HepG2 (cell line): ENCODE results near the gene RSPRY1. TPM values are rescaled to one million over a fixed set of nuclear protein-coding genes. Genes with fewer than 3 reads are reported as not detected.

Experiments
- RORA ChIP-seq: sonication (generic); formaldehyde crosslinking; IDR thresholded peaks from 2 replicates; pipeline ENCODE4 v1.5.0; 2020; ENCODE audit warnings: mild to moderate bottlenecking, missing genetic modification reagents, moderate library complexity
- SOX5 ChIP-seq: IDR thresholded peaks from 2 replicates; pipeline ENCODE4 v1.6.1; 2016; ENCODE audit warnings: borderline replicate concordance
- ZNF333 ChIP-seq: sonication (generic); formaldehyde crosslinking; IDR thresholded peaks from 2 replicates; pipeline ENCODE4 v1.4.0; 2020; ENCODE audit warnings: mild to moderate bottlenecking, missing genetic modification reagents, borderline replicate concordance
- ZNF431 ChIP-seq: sonication (generic); formaldehyde crosslinking; IDR thresholded peaks from 2 replicates; pipeline ENCODE4 v1.9.0; 2022; ENCODE audit warnings: missing genetic modification reagents, low read depth, mild to moderate bottlenecking, borderline replicate concordance
- ZSCAN5A ChIP-seq: sonication (generic); formaldehyde crosslinking; IDR thresholded peaks from 2 replicates; pipeline ENCODE4 v1.8.0; 2022; ENCODE audit warnings: mild to moderate bottlenecking, missing genetic modification reagents, borderline replicate concordance
- polyA plus RNA-seq, 8 experiments: library from polyadenylated mRNA; depleted of rRNA in 3 of 8; stranded (reverse) in 7 of 8; unstranded in 1 of 8; fragments of >200 nt; fragmentation: Illumina TruSeq in 4 of 8; extraction: Trizol in 4 of 8; gene quantifications; 2 replicates each; pipeline versions ENCODE4 v1.2.1 to v1.2.3, GENCODE V29; 2011 to 2016; ENCODE audit warnings: low read depth in 4 of 8, missing spikeins in 1 of 8, mixed read lengths in 1 of 8; ENCODE audit not compliant: insufficient read depth in 1 of 8
- total RNA-seq, 5 experiments: library from RNA; depleted of rRNA; stranded (reverse); fragments of >200 nt; fragmentation: Illumina TruSeq; extraction: Trizol; gene quantifications; 2 replicates each; pipeline ENCODE4 v1.2.3, GENCODE V29; 2016; ENCODE audit warnings: low read depth in 1 of 5
- TF ChIP-seq, protein P1 (sequence below): sonication (generic); formaldehyde crosslinking; IDR thresholded peaks from 2 replicates; pipeline ENCODE4; 2020; ENCODE audit warnings: missing genetic modification reagents, mild to moderate bottlenecking, borderline replicate concordance
- TF ChIP-seq, protein P2 (sequence below): sonication (generic); formaldehyde crosslinking; IDR thresholded peaks from 2 replicates; pipeline ENCODE4 v1.4.0; 2020; ENCODE audit warnings: missing genetic modification reagents, mild to moderate bottlenecking, borderline replicate concordance
- TF ChIP-seq, protein P3 (sequence below): sonication (generic); formaldehyde crosslinking; IDR thresholded peaks from 2 replicates; pipeline ENCODE4 v1.4.0; 2020; ENCODE audit warnings: mild to moderate bottlenecking, missing genetic modification reagents, borderline replicate concordance
- TF ChIP-seq, protein P4 (sequence below): sonication (generic); formaldehyde crosslinking; IDR thresholded peaks from 2 replicates; pipeline ENCODE4 v1.8.0; 2022; ENCODE audit warnings: mild to moderate bottlenecking, missing genetic modification reagents; ENCODE audit not compliant: insufficient replicate concordance

The RSPRY1 gene
- total and polyA plus RNA-seq, 2 of the 13 experiments (the other 11 are each of a cell fraction or from before 2014, with no cell fraction given), result 53.4 to 61.0 TPM

GRCh38 chr16:57279780-57280638 is 93.9 kb downstream of the RSPRY1 start (continued):
- TF ChIP-seq, protein P1, sequence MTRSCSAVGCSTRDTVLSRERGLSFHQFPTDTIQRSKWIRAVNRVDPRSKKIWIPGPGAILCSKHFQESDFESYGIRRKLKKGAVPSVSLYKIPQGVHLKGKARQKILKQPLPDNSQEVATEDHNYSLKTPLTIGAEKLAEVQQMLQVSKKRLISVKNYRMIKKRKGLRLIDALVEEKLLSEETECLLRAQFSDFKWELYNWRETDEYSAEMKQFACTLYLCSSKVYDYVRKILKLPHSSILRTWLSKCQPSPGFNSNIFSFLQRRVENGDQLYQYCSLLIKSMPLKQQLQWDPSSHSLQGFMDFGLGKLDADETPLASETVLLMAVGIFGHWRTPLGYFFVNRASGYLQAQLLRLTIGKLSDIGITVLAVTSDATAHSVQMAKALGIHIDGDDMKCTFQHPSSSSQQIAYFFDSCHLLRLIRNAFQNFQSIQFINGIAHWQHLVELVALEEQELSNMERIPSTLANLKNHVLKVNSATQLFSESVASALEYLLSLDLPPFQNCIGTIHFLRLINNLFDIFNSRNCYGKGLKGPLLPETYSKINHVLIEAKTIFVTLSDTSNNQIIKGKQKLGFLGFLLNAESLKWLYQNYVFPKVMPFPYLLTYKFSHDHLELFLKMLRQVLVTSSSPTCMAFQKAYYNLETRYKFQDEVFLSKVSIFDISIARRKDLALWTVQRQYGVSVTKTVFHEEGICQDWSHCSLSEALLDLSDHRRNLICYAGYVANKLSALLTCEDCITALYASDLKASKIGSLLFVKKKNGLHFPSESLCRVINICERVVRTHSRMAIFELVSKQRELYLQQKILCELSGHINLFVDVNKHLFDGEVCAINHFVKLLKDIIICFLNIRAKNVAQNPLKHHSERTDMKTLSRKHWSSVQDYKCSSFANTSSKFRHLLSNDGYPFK (CRISPR knock-in tag), result peak; percentile 78
- no peak; the same call in 1 of the 2 replicates for TF ChIP-seq ZNF333
- TF ChIP-seq RORA (CRISPR knock-in tag), result no peak
- peak; percentile 77; the same call in 1 of the 2 replicates for TF ChIP-seq ZNF431
- no peak for TF ChIP-seq ZSCAN5A
- TF ChIP-seq, protein P2, sequence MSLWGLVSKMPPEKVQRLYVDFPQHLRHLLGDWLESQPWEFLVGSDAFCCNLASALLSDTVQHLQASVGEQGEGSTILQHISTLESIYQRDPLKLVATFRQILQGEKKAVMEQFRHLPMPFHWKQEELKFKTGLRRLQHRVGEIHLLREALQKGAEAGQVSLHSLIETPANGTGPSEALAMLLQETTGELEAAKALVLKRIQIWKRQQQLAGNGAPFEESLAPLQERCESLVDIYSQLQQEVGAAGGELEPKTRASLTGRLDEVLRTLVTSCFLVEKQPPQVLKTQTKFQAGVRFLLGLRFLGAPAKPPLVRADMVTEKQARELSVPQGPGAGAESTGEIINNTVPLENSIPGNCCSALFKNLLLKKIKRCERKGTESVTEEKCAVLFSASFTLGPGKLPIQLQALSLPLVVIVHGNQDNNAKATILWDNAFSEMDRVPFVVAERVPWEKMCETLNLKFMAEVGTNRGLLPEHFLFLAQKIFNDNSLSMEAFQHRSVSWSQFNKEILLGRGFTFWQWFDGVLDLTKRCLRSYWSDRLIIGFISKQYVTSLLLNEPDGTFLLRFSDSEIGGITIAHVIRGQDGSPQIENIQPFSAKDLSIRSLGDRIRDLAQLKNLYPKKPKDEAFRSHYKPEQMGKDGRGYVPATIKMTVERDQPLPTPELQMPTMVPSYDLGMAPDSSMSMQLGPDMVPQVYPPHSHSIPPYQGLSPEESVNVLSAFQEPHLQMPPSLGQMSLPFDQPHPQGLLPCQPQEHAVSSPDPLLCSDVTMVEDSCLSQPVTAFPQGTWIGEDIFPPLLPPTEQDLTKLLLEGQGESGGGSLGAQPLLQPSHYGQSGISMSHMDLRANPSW, result peak; percentile 98
- TF ChIP-seq, protein P3, sequence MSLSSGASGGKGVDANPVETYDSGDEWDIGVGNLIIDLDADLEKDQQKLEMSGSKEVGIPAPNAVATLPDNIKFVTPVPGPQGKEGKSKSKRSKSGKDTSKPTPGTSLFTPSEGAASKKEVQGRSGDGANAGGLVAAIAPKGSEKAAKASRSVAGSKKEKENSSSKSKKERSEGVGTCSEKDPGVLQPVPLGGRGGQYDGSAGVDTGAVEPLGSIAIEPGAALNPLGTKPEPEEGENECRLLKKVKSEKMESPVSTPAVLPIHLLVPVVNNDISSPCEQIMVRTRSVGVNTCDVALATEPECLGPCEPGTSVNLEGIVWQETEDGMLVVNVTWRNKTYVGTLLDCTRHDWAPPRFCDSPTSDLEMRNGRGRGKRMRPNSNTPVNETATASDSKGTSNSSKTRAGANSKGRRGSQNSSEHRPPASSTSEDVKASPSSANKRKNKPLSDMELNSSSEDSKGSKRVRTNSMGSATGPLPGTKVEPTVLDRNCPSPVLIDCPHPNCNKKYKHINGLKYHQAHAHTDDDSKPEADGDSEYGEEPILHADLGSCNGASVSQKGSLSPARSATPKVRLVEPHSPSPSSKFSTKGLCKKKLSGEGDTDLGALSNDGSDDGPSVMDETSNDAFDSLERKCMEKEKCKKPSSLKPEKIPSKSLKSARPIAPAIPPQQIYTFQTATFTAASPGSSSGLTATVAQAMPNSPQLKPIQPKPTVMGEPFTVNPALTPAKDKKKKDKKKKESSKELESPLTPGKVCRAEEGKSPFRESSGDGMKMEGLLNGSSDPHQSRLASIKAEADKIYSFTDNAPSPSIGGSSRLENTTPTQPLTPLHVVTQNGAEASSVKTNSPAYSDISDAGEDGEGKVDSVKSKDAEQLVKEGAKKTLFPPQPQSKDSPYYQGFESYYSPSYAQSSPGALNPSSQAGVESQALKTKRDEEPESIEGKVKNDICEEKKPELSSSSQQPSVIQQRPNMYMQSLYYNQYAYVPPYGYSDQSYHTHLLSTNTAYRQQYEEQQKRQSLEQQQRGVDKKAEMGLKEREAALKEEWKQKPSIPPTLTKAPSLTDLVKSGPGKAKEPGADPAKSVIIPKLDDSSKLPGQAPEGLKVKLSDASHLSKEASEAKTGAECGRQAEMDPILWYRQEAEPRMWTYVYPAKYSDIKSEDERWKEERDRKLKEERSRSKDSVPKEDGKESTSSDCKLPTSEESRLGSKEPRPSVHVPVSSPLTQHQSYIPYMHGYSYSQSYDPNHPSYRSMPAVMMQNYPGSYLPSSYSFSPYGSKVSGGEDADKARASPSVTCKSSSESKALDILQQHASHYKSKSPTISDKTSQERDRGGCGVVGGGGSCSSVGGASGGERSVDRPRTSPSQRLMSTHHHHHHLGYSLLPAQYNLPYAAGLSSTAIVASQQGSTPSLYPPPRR (CRISPR knock-in tag), result peak; percentile 96
- TF ChIP-seq, protein P4, sequence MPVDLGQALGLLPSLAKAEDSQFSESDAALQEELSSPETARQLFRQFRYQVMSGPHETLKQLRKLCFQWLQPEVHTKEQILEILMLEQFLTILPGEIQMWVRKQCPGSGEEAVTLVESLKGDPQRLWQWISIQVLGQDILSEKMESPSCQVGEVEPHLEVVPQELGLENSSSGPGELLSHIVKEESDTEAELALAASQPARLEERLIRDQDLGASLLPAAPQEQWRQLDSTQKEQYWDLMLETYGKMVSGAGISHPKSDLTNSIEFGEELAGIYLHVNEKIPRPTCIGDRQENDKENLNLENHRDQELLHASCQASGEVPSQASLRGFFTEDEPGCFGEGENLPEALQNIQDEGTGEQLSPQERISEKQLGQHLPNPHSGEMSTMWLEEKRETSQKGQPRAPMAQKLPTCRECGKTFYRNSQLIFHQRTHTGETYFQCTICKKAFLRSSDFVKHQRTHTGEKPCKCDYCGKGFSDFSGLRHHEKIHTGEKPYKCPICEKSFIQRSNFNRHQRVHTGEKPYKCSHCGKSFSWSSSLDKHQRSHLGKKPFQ (CRISPR knock-in tag), result peak; percentile 99
- peak; percentile 86 for TF ChIP-seq SOX5 (CRISPR knock-in tag)
